HCT116 (cell line): ENCODE results near the gene LRP1B. TPM values are rescaled to one million over a fixed set of nuclear protein-coding genes. Genes with fewer than 3 reads are reported as not detected.

ENCODE experiments used
- ATAC-seq: fragments of 200-7000 bp; cut with Tn5 transposase; 2 replicates; pipeline ENCODE4 v1.9.1; 2020; ENCODE audit warnings: mild to moderate bottlenecking, moderate library complexity
- BruUV-seq: library from RNA; stranded (reverse); fragments of 400-500 nt; replicated peaks from 2 replicates; lab custom pipeline; 2021; lab: Mats Ljungman, UMichigan
- CTCF ChIA-PET: fragments of 300-600 bp; sonication (Branson Sonifier 250); formaldehyde crosslinking; loops from one replicate; lab custom pipeline; 2021; ENCODE audit warnings: antibody characterized with exemption; lab: Charles Lee
- POLR2A ChIA-PET: fragments of 300-600, 350-600 bp; sonication (Branson Sonifier 250); formaldehyde crosslinking; loops from one replicate; lab custom pipeline; 2021; ENCODE audit warnings: antibody characterized with exemption; lab: Charles Lee
- RAD21 ChIA-PET, 2 experiments: fragments of 300-600 bp; sonication (Branson Sonifier 250); formaldehyde crosslinking; loops; one replicate each; lab custom pipeline; 2023; ENCODE audit warnings: low total read pairs in 2 of 2; ENCODE audit not compliant: uncharacterized antibody in 2 of 2, unreplicated experiment in 2 of 2, low non-redundant PET in 1 of 2; lab: Charles Lee
- DNase-seq: peaks from one replicate; pipeline ENCODE4 v3.0.0-alpha.2; 2010; ENCODE audit warnings: low read depth, low spot score
- H2AFZ ChIP-seq: fragments of 200-600 bp; shearing (Covaris generic), sonication (generic); 2 replicates; pipeline ENCODE4 v1.6.1; 2017; ENCODE audit warnings: low read depth, mixed run types, mixed read lengths, antibody characterized with exemption, low read length; ENCODE audit not compliant: poor library complexity, severe bottlenecking
- H3K27ac ChIP-seq: 2 replicates; pipeline ENCODE4 v1.5.1; 2012; ENCODE audit warnings: low read depth, low read length
- H3K27me3 ChIP-seq: fragments of 200-600 bp; sonication (generic); 2 replicates; pipeline ENCODE4 v1.6.1; 2016; ENCODE audit warnings: mixed run types, low read length, mixed read lengths; ENCODE audit not compliant: insufficient read depth
- H3K36me3 ChIP-seq, 2 experiments: fragments of 200-500 bp in 1 of 2; fragments of 200-600 bp in 1 of 2; sonication (Bioruptor generic) in 1 of 2; sonication (generic) in 1 of 2; 2 replicates each; pipeline versions ENCODE4 v1.5.1 to v1.6.1; 2014 to 2016; ENCODE audit warnings: low read length in 2 of 2, inconsistent platforms in 1 of 2, mixed read lengths in 1 of 2, mixed run types in 1 of 2; ENCODE audit not compliant: insufficient read depth in 2 of 2, control insufficient read depth in 1 of 2
- H3K4me1 ChIP-seq, 2 experiments: fragments of 200-600 bp in 1 of 2; sonication (generic) in 1 of 2; 2 replicates each; pipeline versions ENCODE4 v1.5.1 to v1.6.1; 2012 to 2017; ENCODE audit warnings: low read length in 2 of 2, inconsistent platforms in 1 of 2, mild to moderate bottlenecking in 1 of 2, mixed read lengths in 1 of 2, mixed run types in 1 of 2, moderate library complexity in 1 of 2; ENCODE audit not compliant: insufficient read depth in 2 of 2, control insufficient read depth in 1 of 2
- H3K4me2 ChIP-seq: fragments of 200-600 bp; sonication (generic); 2 replicates; pipeline ENCODE4 v1.6.1; 2017; ENCODE audit warnings: mixed run types, low read length, mixed read lengths
- H3K4me3 ChIP-seq, 2 experiments: fragments of 200-600 bp in 1 of 2; sonication (generic) in 1 of 2; replicated peaks in 1 of 2; 2 replicates each; pipeline ENCODE4 v1.5.1; 2011 to 2016; ENCODE audit warnings: low read length in 2 of 2, control low read depth in 1 of 2, low read depth in 1 of 2, mild to moderate bottlenecking in 1 of 2, mixed read lengths in 1 of 2, mixed run types in 1 of 2
- H3K79me2 ChIP-seq: fragments of 200-600 bp; sonication (generic); 2 replicates; pipeline ENCODE4 v1.6.1; 2017; ENCODE audit warnings: mild to moderate bottlenecking, mixed run types, low read length, moderate library complexity, mixed read lengths; ENCODE audit not compliant: insufficient read depth
- H3K9ac ChIP-seq: fragments of 200-600 bp; sonication (generic); 2 replicates; pipeline ENCODE4 v1.6.1; 2016; ENCODE audit warnings: low read length, mixed read lengths
- H3K9me2 ChIP-seq: fragments of 200-600 bp; sonication (generic), shearing (Covaris generic); 2 replicates; pipeline ENCODE4 v1.6.1; 2017; ENCODE audit warnings: mixed run types, mild to moderate bottlenecking, moderate library complexity; ENCODE audit not compliant: insufficient read depth
- H3K9me3 ChIP-seq, 2 experiments: fragments of 200-500 bp in 1 of 2; fragments of 200-600 bp in 1 of 2; sonication (Bioruptor generic) in 1 of 2; sonication (generic) in 1 of 2; 2 replicates each; pipeline ENCODE4 v1.6.1; 2014 to 2017; ENCODE audit warnings: low read length in 2 of 2, mixed read lengths in 2 of 2, inconsistent platforms in 1 of 2, low read depth in 1 of 2, mild to moderate bottlenecking in 1 of 2, mixed run types in 1 of 2, moderate library complexity in 1 of 2; ENCODE audit not compliant: control insufficient read depth in 1 of 2, insufficient read depth in 1 of 2
- H4K20me1 ChIP-seq: fragments of 200-600 bp; sonication (generic), shearing (Covaris generic); 2 replicates; pipeline ENCODE4 v1.6.1; 2017; ENCODE audit warnings: mixed run types, mild to moderate bottlenecking, moderate library complexity; ENCODE audit not compliant: insufficient read depth
- ATF3 ChIP-seq: IDR thresholded peaks from 2 replicates; pipeline ENCODE4 v1.6.1; 2012
- CBX3 ChIP-seq: IDR thresholded peaks from 2 replicates; pipeline ENCODE4 v1.6.1; 2012; ENCODE audit warnings: low read depth
- EGR1 ChIP-seq: IDR thresholded peaks from 2 replicates; pipeline ENCODE4 v1.6.1; 2012; ENCODE audit warnings: low read depth
- EZH2 ChIP-seq: fragments of 200-600 bp; sonication (generic); IDR thresholded peaks from 2 replicates; pipeline ENCODE4 v1.6.1; 2017; ENCODE audit warnings: antibody characterized with exemption, mixed run types
- FOSL1 ChIP-seq: IDR thresholded peaks from 2 replicates; pipeline ENCODE4 v1.6.1; 2012; ENCODE audit warnings: low read depth
- POLR2A ChIP-seq: IDR thresholded peaks from 2 replicates; pipeline ENCODE4 v1.7.0; 2011; ENCODE audit warnings: borderline replicate concordance; ENCODE audit not compliant: insufficient read depth, insufficient read length; ENCODE audit errors: extremely low read depth
- POLR2AphosphoS5 ChIP-seq: IDR thresholded peaks from 2 replicates; pipeline ENCODE4 v1.6.1; 2011; ENCODE audit warnings: mild to moderate bottlenecking, low read depth, low read length, moderate library complexity
- REST ChIP-seq: IDR thresholded peaks from 2 replicates; pipeline ENCODE4 v1.6.1; 2012; ENCODE audit warnings: low read depth
- SIN3A ChIP-seq: IDR thresholded peaks from 2 replicates; pipeline ENCODE4 v1.6.1; 2012; ENCODE audit warnings: low read depth
- SP1 ChIP-seq: IDR thresholded peaks from 2 replicates; pipeline ENCODE4 v1.6.1; 2012; ENCODE audit warnings: low read depth
- SRF ChIP-seq: IDR thresholded peaks from 2 replicates; pipeline ENCODE4 v1.6.1; 2012; ENCODE audit warnings: low read depth
- TCF7L2 ChIP-seq: IDR thresholded peaks from 2 replicates; pipeline ENCODE4 v1.7.0; 2011; ENCODE audit warnings: borderline replicate concordance, inconsistent platforms; ENCODE audit not compliant: insufficient read depth, insufficient read length; ENCODE audit errors: extremely low read depth
- YY1 ChIP-seq: IDR thresholded peaks from 2 replicates; pipeline ENCODE4 v1.6.1; 2011; ENCODE audit warnings: low read length, low read depth, moderate library complexity, mild to moderate bottlenecking; ENCODE audit not compliant: insufficient replicate concordance; ENCODE audit errors: extremely low read depth
- ZFX ChIP-seq: fragments of 450-650 bp; IDR thresholded peaks from 2 replicates; pipeline ENCODE4 v1.6.1; 2017
- ZNF274 ChIP-seq: fragments of 200-500 bp; sonication (Bioruptor generic); IDR thresholded peaks from 2 replicates; pipeline ENCODE4 v1.6.1; 2014; ENCODE audit warnings: mild to moderate bottlenecking, low read depth, low read length, inconsistent platforms
- intact Hi-C: fragments of 100-400 bp; cut with micrococcal nuclease; formaldehyde crosslinking; loops from 2 replicates; pipeline ENCODE4 v1.10.0; 2022
- total RNA-seq: library from RNA; stranded (reverse); gene quantifications from one replicate; pipeline ENCODE4 v1.2.1, GENCODE V29; 2021; ENCODE audit not compliant: unreplicated experiment

LRP1B gene
- total RNA-seq, 1 experiment from 2014 or later: 0.34 TPM

GRCh38 chr2:141929331-141930252 lies 201.2 kb downstream of the LRP1B start (continued):
- TF ChIP-seq YY1: no peak
- TF ChIP-seq CBX3: no peak
- no peak for TF ChIP-seq ZFX
- TF ChIP-seq ZNF274: no peak
- TF ChIP-seq EGR1: no peak

- intact Hi-C loops: no loop called here
- no peak overlapping the region for H3K4me2 ChIP-seq
- H3K79me2 ChIP-seq: no peaks in the 10 kb centered on the region
- H3K4me3 ChIP-seq: no peak overlapping the region
- CTCF ChIA-PET: no interaction called here
- no peaks in the 10 kb centered on the region for H4K20me1 ChIP-seq
- no peaks in the 10 kb centered on the region for H3K9me3 ChIP-seq
- no peak for ATAC-seq
- no peak overlapping the region for H2AFZ ChIP-seq
- no peak for DNase-seq
- BruUV-seq: no TSS peak
- H3K9ac ChIP-seq: no peak overlapping the region
- no peaks in the 10 kb centered on the region for H3K9me2 ChIP-seq
- H3K27ac ChIP-seq: no peak overlapping the region
- no peak for TF ChIP-seq TCF7L2
- no peak for TF ChIP-seq POLR2AphosphoS5
- no peak for TF ChIP-seq SIN3A
- no peak for TF ChIP-seq CBX3
- no peak for TF ChIP-seq REST
- no peak for TF ChIP-seq POLR2A
- TF ChIP-seq ATF3: no peak
- no peak for TF ChIP-seq EZH2
- no peak for TF ChIP-seq FOSL1
- TF ChIP-seq SRF: no peak
- TF ChIP-seq SP1: no peak
- no peak for TF ChIP-seq EGR1
- H3K36me3 ChIP-seq: no peaks in the 10 kb centered on the region
- no peaks in the 10 kb centered on the region for H3K27me3 ChIP-seq
- RAD21 ChIA-PET: no interaction called here
- POLR2A ChIA-PET: no interaction called here
- H3K4me1 ChIP-seq: no peaks in the 10 kb centered on the region
Measured at GRCh38 chr2:141928476-141928875, 202.3 kb downstream of the LRP1B start.
